Activated CD4-positive, alpha-beta memory T cell treated with anti-CD3 and anti-CD28 coated beads for 36 hours (primary cell): ENCODE results near the gene ZNF140. TPM values are rescaled to one million over a fixed set of nuclear protein-coding genes. Genes with fewer than 3 reads are reported as not detected.

Experiments
- CTCF ChIA-PET: fragments of 350-600 bp; sonication (Branson Sonifier 250); formaldehyde crosslinking; loops from one replicate; lab custom pipeline; 2021; ENCODE audit warnings: antibody characterized with exemption, inconsistent platforms; lab: Charles Lee
- POLR2A ChIA-PET: fragments of 350-600 bp; sonication (Branson Sonifier 250); formaldehyde crosslinking; loops from one replicate; lab custom pipeline; 2021; ENCODE audit warnings: antibody characterized with exemption; lab: Charles Lee
- DNase-seq: peaks from one replicate; pipeline ENCODE4 v3.0.0-alpha.2; 2020
- H3K27ac Mint-ChIP-seq: one replicate; pipeline ENCODE4 v1.8.0; 2021; ENCODE audit warnings: mixed read lengths
- H3K27me3 Mint-ChIP-seq: one replicate; pipeline ENCODE4 v1.8.0; 2021; ENCODE audit warnings: mixed read lengths
- H3K36me3 Mint-ChIP-seq: one replicate; pipeline ENCODE4 v1.8.0; 2021; ENCODE audit warnings: mixed read lengths
- H3K4me1 Mint-ChIP-seq: one replicate; pipeline ENCODE4 v1.8.0; 2021; ENCODE audit warnings: low read depth, mixed read lengths
- H3K4me3 Mint-ChIP-seq: one replicate; pipeline ENCODE4 v1.8.0; 2021; ENCODE audit warnings: mild to moderate bottlenecking, mixed read lengths
- H3K9me3 Mint-ChIP-seq: one replicate; pipeline ENCODE4 v1.8.0; 2021; ENCODE audit warnings: mixed read lengths
- intact Hi-C: fragments of 100-400 bp; cut with micrococcal nuclease; formaldehyde crosslinking; loops from one replicate; pipeline ENCODE4 v1.15.1; 2023
- total RNA-seq, 2 experiments: library from RNA; stranded (reverse); gene quantifications; one replicate each; pipeline ENCODE4 v1.2.3, GENCODE V29; 2021

The ZNF140 gene
- total RNA-seq: 10 to 100 TPM; 11.8 to 14.1 TPM

GRCh38 chr12:133080368-133081158, at the start of gene ZNF140:
ZNF140 (plus strand) TSS chr12:133080923; CDS start chr12:133081321, 398 bp downstream.
- H3K27me3 Mint-ChIP-seq: no peaks in the 10 kb centered on the region
- no peak within 1 kb of the TSS for H3K27ac Mint-ChIP-seq
- intact Hi-C loops: loop anchor here (1.0 to 2.0 kb wide), 10 partner anchors 43 to 370 kb away; partner anchors contain the start of genes ANKLE2, CHFR, PGAM5 and ZNF10
- peak; percentile 97 for DNase-seq
- H3K4me3 Mint-ChIP-seq: no peak within 1 kb of the TSS
- H3K36me3 Mint-ChIP-seq: peaks cover 56% of the 10 kb centered on the region
- ChIA-PET POLR2A (interaction anchor here (0.7 to 1.6 kb wide), 6 partner anchors 43 to 125 kb away, joined by 3 to 13 read pairs (median 6); partner anchors contain the start of genes ZNF10, ZNF26, ZNF268 and ZNF84), CTCF (interaction anchor here (0.7 to 2.1 kb wide), 3 partner anchors 50 to 101 kb away, joined by 3 to 10 read pairs (median 4); partner anchors contain the start of genes ZNF10, ZNF268 and ZNF891)
- peaks cover 74% of the 10 kb centered on the region for H3K9me3 Mint-ChIP-seq
- peaks cover 7% of the 10 kb centered on the region for H3K4me1 Mint-ChIP-seq

DNA sequence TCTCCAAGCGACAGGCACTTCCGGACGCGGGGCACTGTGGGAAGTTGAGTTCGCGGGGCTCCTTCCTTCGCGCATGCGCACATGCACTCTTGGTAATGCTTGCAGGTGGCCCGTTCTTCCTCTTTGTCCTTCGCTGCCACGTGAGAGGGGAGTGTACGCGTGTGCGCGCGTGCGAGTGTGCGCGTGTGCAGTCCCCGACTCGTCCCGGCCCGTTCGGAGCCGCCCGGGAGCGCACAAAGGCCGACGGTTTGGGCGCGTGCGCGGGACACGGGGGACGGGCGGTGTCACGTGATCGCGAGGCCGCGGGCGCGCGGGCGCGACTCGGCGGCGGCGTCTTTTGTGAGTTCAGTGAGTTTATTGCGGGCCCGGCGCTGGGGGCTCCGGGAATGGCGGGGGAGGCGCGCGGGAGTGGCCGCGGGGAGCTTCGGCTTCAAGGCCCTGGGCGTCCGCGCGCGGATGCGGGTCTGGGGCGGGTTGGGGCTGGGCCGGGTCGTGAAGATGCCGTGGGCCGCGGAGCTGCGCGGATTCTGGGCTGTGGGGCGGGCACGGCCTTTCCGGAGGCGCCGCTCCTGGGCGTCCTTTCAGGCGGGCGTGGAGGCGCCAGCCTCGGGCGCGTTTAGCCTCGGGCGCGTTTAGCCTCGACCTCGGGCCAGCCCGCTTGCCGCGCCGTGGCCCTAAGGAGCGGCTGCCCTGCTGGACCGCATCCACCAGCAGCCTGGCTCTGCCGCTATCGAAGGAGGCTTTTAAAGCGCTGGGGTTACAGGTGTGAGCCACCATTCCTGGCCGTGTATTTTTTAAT, 43.3 kb upstream of the ZNF140 start, which contains the start of gene ZNF84:
ZNF84 (plus strand) TSS at position 303 of the 799 bp plus-strand sequence. CDS start 3,959 bp downstream, outside the sequence.
- DNase-seq: peak; percentile 98
- H3K27me3 Mint-ChIP-seq: no peaks in the 10 kb centered on the region
- H3K4me3 Mint-ChIP-seq: peak within 1 kb of the TSS; percentile 93
- ChIA-PET CTCF (interaction anchor here (1.0 to 1.5 kb wide), 2 partner anchors 39 to 144 kb away, joined by 3 read pairs; no protein-coding TSS in a partner anchor), POLR2A (interaction anchor here (1.4 to 1.8 kb wide), 3 partner anchors 43 to 93 kb away, joined by 4 to 5 read pairs (median 4); partner anchors contain the start of genes ZNF10, ZNF140 and ZNF891)
- peaks cover 52% of the 10 kb centered on the region for H3K36me3 Mint-ChIP-seq
- H3K9me3 Mint-ChIP-seq: peaks cover 65% of the 10 kb centered on the region
- peak within 1 kb of the TSS; percentile 93 for H3K27ac Mint-ChIP-seq
- H3K4me1 Mint-ChIP-seq: peaks cover 7% of the 10 kb centered on the region
- intact Hi-C loops: loop anchor here (1.0 to 2.0 kb wide), 8 partner anchors 43 to 327 kb away; partner anchors contain the start of genes PGAM5, ZNF10, ZNF140 and ZNF26

- intact Hi-C loops: no loop called here
- Mint-ChIP-seq H3K9me3 (peaks cover 70% of the 10 kb centered on the region), H3K27ac (peak overlapping the region; percentile 93)
These were observed 42.5 kb upstream of the ZNF140 start for GRCh38 chr12:133038118-133038709.

DNA sequence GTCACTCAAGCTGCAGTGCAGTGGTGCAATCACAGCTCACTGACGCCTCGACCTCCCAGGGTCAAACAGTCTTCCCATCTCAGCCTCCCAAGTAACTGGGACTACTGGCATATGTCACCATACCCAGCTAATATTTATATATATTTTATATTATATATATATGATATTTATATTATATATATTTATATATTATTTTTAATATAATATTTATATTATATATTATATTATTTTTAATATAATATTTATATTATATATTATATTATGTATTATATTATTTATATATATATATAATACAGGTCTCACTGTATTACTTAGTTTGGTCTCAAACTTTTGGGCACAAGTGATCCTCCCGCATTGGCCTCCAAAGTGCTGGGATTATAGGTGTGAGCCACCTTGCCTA, 34.0 kb upstream of the ZNF140 start:
- intact Hi-C loops: no loop called here
- Mint-ChIP-seq H3K27me3 (no peaks in the 10 kb centered on the region), H3K4me3 (no peak overlapping the region), H3K36me3 (peaks cover 95% of the 10 kb centered on the region), H3K9me3 (peaks cover 87% of the 10 kb centered on the region), H3K4me1 (no peaks in the 10 kb centered on the region), H3K27ac (no peak overlapping the region)
- no peak for DNase-seq
- ChIA-PET POLR2A (no interaction called here), CTCF (no interaction called here)

More at GRCh38 chr12:133038118-133038709, 42.5 kb upstream of the ZNF140 start:
- CTCF ChIA-PET: interaction anchor here (1.5 kb wide), 1 partner anchor 143 kb away, joined by 3 read pairs; no protein-coding TSS in a partner anchor
- H3K27me3 Mint-ChIP-seq: no peaks in the 10 kb centered on the region
- H3K36me3 Mint-ChIP-seq: peaks cover 60% of the 10 kb centered on the region
- H3K4me1 Mint-ChIP-seq: peaks cover 7% of the 10 kb centered on the region
- POLR2A ChIA-PET: interaction anchor here (1.4 to 1.8 kb wide), 3 partner anchors 43 to 92 kb away, joined by 4 to 5 read pairs (median 4); partner anchors contain the start of genes ZNF10, ZNF140 and ZNF891
- H3K4me3 Mint-ChIP-seq: peak overlapping the region; percentile 93
- DNase-seq: no peak

- H3K36me3 Mint-ChIP-seq: peaks cover 67% of the 10 kb centered on the region
- intact Hi-C loops: no loop called here
- ChIA-PET CTCF (no interaction called here), POLR2A (no interaction called here)
- no peaks in the 10 kb centered on the region for H3K4me1 Mint-ChIP-seq
- no peak for DNase-seq
- peaks cover 75% of the 10 kb centered on the region for H3K9me3 Mint-ChIP-seq
- peak overlapping the region; percentile 4 for H3K4me3 Mint-ChIP-seq
- H3K27me3 Mint-ChIP-seq: no peaks in the 10 kb centered on the region
- H3K27ac Mint-ChIP-seq: no peak overlapping the region
These were observed 23.3 kb upstream of the ZNF140 start for GRCh38 chr12:133057446-133057845.

GRCh38 chr12:133058203-133059113, 22.3 kb upstream of the ZNF140 start:
- Mint-ChIP-seq H3K27ac (no peak overlapping the region), H3K27me3 (no peaks in the 10 kb centered on the region), H3K9me3 (peaks cover 76% of the 10 kb centered on the region), H3K4me1 (no peaks in the 10 kb centered on the region), H3K36me3 (peaks cover 68% of the 10 kb centered on the region), H3K4me3 (no peak overlapping the region)
- ChIA-PET POLR2A (no interaction called here), CTCF (no interaction called here)
- intact Hi-C loops: no loop called here
- no peak for DNase-seq

- H3K36me3 Mint-ChIP-seq: peaks cover 66% of the 10 kb centered on the region
- CTCF ChIA-PET: no interaction called here
- POLR2A ChIA-PET: no interaction called here
- no peaks in the 10 kb centered on the region for H3K4me1 Mint-ChIP-seq
- intact Hi-C loops: no loop called here
- DNase-seq: no peak
- no peak overlapping the region for H3K27ac Mint-ChIP-seq
- H3K9me3 Mint-ChIP-seq: peaks cover 90% of the 10 kb centered on the region
- H3K27me3 Mint-ChIP-seq: no peaks in the 10 kb centered on the region
- no peak overlapping the region for H3K4me3 Mint-ChIP-seq
These were observed 18.8 kb upstream of the ZNF140 start for GRCh38 chr12:133061954-133062353.

- POLR2A ChIA-PET: no interaction called here
- peaks cover 56% of the 10 kb centered on the region for H3K36me3 Mint-ChIP-seq
These were observed 17.2 kb upstream of the ZNF140 start for GRCh38 chr12:133063556-133063955.

GRCh38 chr12:133073836-133074235, 6.9 kb upstream of the ZNF140 start:
- no peak for DNase-seq
- Mint-ChIP-seq H3K27me3 (no peaks in the 10 kb centered on the region), H3K4me1 (no peaks in the 10 kb centered on the region), H3K27ac (no peak overlapping the region), H3K9me3 (peaks cover 68% of the 10 kb centered on the region), H3K36me3 (peaks cover 27% of the 10 kb centered on the region), H3K4me3 (no peak overlapping the region)
- intact Hi-C loops: no loop called here
- CTCF ChIA-PET: no interaction called here
- POLR2A ChIA-PET: no interaction called here

More at GRCh38 chr12:133063556-133063955, 17.2 kb upstream of the ZNF140 start:
- H3K4me1 Mint-ChIP-seq: no peaks in the 10 kb centered on the region
- peaks cover 87% of the 10 kb centered on the region for H3K9me3 Mint-ChIP-seq
- DNase-seq: no peak
- no peak overlapping the region for H3K4me3 Mint-ChIP-seq
- no peaks in the 10 kb centered on the region for H3K27me3 Mint-ChIP-seq
- CTCF ChIA-PET: no interaction called here
- no peak overlapping the region for H3K27ac Mint-ChIP-seq
- intact Hi-C loops: no loop called here

DNA sequence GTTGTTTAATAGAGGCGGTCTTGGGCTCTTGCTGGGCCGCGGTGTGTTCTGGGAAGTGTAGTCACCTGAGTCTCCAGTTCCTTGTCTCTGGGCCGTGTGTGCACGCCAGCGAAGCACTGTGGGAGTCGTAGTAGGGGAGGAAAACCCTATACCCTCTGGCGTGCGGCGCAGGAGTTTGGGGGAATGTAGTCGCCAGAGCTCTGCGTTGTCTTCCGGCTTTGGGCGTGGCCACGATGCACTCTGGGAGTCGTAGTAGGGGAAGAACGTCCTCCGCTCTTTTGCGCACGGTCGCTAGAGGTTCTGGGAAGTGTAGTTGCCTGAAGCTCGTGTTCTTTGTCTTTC, 726 bp upstream of the ZNF140 start:
- no peak overlapping the region for H3K27ac Mint-ChIP-seq
- H3K4me3 Mint-ChIP-seq: no peak overlapping the region
- peaks cover 70% of the 10 kb centered on the region for H3K9me3 Mint-ChIP-seq

More for the DNA sequence above, 726 bp upstream of the ZNF140 start:
- CTCF ChIA-PET: interaction anchor here (0.7 to 2.1 kb wide), 3 partner anchors 50 to 101 kb away, joined by 3 to 10 read pairs (median 4); partner anchors contain the start of genes ZNF10, ZNF268 and ZNF891
- H3K27me3 Mint-ChIP-seq: no peaks in the 10 kb centered on the region
- H3K36me3 Mint-ChIP-seq: peaks cover 52% of the 10 kb centered on the region
- POLR2A ChIA-PET: interaction anchor here (0.8 to 1.6 kb wide), 5 partner anchors 42 to 124 kb away, joined by 3 to 13 read pairs (median 6); partner anchors contain the start of genes ZNF10, ZNF26, ZNF268 and ZNF84
- H3K4me1 Mint-ChIP-seq: peaks cover 7% of the 10 kb centered on the region
- intact Hi-C loops: loop anchor here (1.0 to 2.0 kb wide), 10 partner anchors 43 to 370 kb away; partner anchors contain the start of genes ANKLE2, CHFR, PGAM5 and ZNF10
- peak; percentile 98 for DNase-seq
